ENCODE data around the gene SLC35D3. TPM values are rescaled to one million over a fixed set of nuclear protein-coding genes. Genes with fewer than 3 reads are reported as not detected.
"Not testable (repeated sequence)": the region's sequence is repeated elsewhere in the genome, so short reads cannot be mapped to it uniquely, and the experiment has no call there.

SLC35D3 gene
- total RNA-seq, 1 experiment from 2014 or later, result 0.39 TPM

DNA sequence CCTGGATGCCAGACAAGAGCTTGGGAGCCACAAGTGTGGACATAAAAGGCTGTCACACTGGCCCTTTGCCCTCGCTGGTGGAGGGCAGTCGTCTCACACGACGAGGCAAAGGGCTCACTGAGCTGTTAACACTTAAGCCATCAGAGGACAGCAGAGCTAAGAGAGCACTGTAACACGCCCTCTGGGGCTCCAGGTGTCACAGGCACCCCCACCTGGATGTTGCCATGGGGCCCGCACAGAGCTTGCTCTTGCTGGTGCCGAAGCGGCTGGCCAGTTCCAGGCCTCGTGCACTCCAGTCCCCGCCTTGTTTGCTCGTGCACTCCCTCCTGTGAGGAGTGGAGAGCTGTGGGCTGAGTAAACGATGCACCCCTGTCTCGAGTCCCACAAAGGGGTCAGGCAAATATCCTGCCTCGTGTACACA, 37.4 kb downstream of the SLC35D3 start (continued):
- TF ChIP-seq, protein P1, sequence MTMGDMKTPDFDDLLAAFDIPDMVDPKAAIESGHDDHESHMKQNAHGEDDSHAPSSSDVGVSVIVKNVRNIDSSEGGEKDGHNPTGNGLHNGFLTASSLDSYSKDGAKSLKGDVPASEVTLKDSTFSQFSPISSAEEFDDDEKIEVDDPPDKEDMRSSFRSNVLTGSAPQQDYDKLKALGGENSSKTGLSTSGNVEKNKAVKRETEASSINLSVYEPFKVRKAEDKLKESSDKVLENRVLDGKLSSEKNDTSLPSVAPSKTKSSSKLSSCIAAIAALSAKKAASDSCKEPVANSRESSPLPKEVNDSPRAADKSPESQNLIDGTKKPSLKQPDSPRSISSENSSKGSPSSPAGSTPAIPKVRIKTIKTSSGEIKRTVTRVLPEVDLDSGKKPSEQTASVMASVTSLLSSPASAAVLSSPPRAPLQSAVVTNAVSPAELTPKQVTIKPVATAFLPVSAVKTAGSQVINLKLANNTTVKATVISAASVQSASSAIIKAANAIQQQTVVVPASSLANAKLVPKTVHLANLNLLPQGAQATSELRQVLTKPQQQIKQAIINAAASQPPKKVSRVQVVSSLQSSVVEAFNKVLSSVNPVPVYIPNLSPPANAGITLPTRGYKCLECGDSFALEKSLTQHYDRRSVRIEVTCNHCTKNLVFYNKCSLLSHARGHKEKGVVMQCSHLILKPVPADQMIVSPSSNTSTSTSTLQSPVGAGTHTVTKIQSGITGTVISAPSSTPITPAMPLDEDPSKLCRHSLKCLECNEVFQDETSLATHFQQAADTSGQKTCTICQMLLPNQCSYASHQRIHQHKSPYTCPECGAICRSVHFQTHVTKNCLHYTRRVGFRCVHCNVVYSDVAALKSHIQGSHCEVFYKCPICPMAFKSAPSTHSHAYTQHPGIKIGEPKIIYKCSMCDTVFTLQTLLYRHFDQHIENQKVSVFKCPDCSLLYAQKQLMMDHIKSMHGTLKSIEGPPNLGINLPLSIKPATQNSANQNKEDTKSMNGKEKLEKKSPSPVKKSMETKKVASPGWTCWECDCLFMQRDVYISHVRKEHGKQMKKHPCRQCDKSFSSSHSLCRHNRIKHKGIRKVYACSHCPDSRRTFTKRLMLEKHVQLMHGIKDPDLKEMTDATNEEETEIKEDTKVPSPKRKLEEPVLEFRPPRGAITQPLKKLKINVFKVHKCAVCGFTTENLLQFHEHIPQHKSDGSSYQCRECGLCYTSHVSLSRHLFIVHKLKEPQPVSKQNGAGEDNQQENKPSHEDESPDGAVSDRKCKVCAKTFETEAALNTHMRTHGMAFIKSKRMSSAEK (CRISPR knock-in tag; IDR thresholded peaks at IDR 0.05; ENCODE audit: borderline replicate concordance), result no peak
- TF ChIP-seq, protein P2, sequence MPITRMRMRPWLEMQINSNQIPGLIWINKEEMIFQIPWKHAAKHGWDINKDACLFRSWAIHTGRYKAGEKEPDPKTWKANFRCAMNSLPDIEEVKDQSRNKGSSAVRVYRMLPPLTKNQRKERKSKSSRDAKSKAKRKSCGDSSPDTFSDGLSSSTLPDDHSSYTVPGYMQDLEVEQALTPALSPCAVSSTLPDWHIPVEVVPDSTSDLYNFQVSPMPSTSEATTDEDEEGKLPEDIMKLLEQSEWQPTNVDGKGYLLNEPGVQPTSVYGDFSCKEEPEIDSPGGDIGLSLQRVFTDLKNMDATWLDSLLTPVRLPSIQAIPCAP (CRISPR knock-in tag; IDR thresholded peaks at IDR 0.05), result no peak
- TF ChIP-seq HMGA2 (CRISPR knock-in tag; IDR thresholded peaks at IDR 0.05), result no peak
- TF ChIP-seq, protein P3, sequence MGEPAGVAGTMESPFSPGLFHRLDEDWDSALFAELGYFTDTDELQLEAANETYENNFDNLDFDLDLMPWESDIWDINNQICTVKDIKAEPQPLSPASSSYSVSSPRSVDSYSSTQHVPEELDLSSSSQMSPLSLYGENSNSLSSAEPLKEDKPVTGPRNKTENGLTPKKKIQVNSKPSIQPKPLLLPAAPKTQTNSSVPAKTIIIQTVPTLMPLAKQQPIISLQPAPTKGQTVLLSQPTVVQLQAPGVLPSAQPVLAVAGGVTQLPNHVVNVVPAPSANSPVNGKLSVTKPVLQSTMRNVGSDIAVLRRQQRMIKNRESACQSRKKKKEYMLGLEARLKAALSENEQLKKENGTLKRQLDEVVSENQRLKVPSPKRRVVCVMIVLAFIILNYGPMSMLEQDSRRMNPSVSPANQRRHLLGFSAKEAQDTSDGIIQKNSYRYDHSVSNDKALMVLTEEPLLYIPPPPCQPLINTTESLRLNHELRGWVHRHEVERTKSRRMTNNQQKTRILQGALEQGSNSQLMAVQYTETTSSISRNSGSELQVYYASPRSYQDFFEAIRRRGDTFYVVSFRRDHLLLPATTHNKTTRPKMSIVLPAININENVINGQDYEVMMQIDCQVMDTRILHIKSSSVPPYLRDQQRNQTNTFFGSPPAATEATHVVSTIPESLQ (CRISPR knock-in tag; IDR thresholded peaks at IDR 0.05), result no peak
- TF ChIP-seq JUN (CRISPR knock-in tag; IDR thresholded peaks at IDR 0.05), result peak; percentile 51; the same call in 1 of the 2 replicates
- TF ChIP-seq FOXK1 (CRISPR knock-in tag; IDR thresholded peaks at IDR 0.05), result peak; percentile 69; the same call in 1 of the 2 replicates
- TF ChIP-seq, protein P4, sequence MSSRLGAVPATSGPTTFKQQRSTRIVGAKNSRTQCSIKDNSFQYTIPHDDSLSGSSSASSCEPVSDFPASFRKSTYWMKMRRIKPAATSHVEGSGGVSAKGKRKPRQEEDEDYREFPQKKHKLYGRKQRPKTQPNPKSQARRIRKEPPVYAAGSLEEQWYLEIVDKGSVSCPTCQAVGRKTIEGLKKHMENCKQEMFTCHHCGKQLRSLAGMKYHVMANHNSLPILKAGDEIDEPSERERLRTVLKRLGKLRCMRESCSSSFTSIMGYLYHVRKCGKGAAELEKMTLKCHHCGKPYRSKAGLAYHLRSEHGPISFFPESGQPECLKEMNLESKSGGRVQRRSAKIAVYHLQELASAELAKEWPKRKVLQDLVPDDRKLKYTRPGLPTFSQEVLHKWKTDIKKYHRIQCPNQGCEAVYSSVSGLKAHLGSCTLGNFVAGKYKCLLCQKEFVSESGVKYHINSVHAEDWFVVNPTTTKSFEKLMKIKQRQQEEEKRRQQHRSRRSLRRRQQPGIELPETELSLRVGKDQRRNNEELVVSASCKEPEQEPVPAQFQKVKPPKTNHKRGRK (CRISPR knock-in tag; IDR thresholded peaks at IDR 0.05; ENCODE audit: borderline replicate concordance), result no peak
- TF ChIP-seq TEAD1 (CRISPR knock-in tag; IDR thresholded peaks at IDR 0.05), result 0 out of 2 replicates have a peak, but pooled peaks have one; percentile 21
- TF ChIP-seq, protein P5, sequence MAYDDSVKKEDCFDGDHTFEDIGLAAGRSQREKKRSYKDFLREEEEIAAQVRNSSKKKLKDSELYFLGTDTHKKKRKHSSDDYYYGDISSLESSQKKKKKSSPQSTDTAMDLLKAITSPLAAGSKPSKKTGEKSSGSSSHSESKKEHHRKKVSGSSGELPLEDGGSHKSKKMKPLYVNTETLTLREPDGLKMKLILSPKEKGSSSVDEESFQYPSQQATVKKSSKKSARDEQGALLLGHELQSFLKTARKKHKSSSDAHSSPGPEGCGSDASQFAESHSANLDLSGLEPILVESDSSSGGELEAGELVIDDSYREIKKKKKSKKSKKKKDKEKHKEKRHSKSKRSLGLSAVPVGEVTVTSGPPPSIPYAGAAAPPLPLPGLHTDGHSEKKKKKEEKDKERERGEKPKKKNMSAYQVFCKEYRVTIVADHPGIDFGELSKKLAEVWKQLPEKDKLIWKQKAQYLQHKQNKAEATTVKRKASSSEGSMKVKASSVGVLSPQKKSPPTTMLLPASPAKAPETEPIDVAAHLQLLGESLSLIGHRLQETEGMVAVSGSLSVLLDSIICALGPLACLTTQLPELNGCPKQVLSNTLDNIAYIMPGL (CRISPR knock-in tag; IDR thresholded peaks at IDR 0.05), result 0 out of 2 replicates have a peak, but pooled peaks have one; percentile 23
- no peak for TF ChIP-seq GABPB1 (CRISPR knock-in tag; IDR thresholded peaks at IDR 0.05)
- TF ChIP-seq, protein P6, sequence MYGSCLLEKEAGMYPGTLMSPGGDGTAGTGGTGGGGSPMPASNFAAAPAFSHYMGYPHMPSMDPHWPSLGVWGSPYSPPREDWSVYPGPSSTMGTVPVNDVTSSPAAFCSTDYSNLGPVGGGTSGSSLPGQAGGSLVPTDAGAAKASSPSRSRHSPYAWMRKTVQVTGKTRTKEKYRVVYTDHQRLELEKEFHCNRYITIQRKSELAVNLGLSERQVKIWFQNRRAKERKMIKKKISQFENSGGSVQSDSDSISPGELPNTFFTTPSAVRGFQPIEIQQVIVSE (CRISPR knock-in tag; IDR thresholded peaks at IDR 0.05; ENCODE audit: borderline replicate concordance), result no peak
- TF ChIP-seq, protein P7, sequence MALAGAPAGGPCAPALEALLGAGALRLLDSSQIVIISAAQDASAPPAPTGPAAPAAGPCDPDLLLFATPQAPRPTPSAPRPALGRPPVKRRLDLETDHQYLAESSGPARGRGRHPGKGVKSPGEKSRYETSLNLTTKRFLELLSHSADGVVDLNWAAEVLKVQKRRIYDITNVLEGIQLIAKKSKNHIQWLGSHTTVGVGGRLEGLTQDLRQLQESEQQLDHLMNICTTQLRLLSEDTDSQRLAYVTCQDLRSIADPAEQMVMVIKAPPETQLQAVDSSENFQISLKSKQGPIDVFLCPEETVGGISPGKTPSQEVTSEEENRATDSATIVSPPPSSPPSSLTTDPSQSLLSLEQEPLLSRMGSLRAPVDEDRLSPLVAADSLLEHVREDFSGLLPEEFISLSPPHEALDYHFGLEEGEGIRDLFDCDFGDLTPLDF (CRISPR knock-in tag; IDR thresholded peaks at IDR 0.05), result no peak
- no peak for TF ChIP-seq ZNF121 (CRISPR knock-in tag; IDR thresholded peaks at IDR 0.05)
- no peak for TF ChIP-seq MXD4 (CRISPR knock-in tag; IDR thresholded peaks at IDR 0.05; ENCODE audit: borderline replicate concordance)
- peak; percentile 74; the same call in 1 of the 2 replicates for TF ChIP-seq FOXP1 (CRISPR knock-in tag; IDR thresholded peaks at IDR 0.05; ENCODE audit: borderline replicate concordance)
- TF ChIP-seq NFYB (CRISPR knock-in tag; conservative IDR thresholded peaks at IDR 0.05; ENCODE audit: low read depth), result no peak
- no peak for TF ChIP-seq MYBL2 (CRISPR knock-in tag; IDR thresholded peaks at IDR 0.05)
- TF ChIP-seq ZNF232 (CRISPR knock-in tag; IDR thresholded peaks at IDR 0.05), result 0 out of 2 replicates have a peak, but pooled peaks have one; percentile 25
- no peak for TF ChIP-seq JAZF1 (CRISPR knock-in tag; IDR thresholded peaks at IDR 0.05)
- no peak for TF ChIP-seq EMX1 (CRISPR knock-in tag; IDR thresholded peaks at IDR 0.05)
- TF ChIP-seq SOX15 (CRISPR knock-in tag; IDR thresholded peaks at IDR 0.05), result no peak
- no peak for TF ChIP-seq SMAD3 (CRISPR knock-in tag; IDR thresholded peaks at IDR 0.05; ENCODE audit: borderline replicate concordance)
- TF ChIP-seq, protein P8, sequence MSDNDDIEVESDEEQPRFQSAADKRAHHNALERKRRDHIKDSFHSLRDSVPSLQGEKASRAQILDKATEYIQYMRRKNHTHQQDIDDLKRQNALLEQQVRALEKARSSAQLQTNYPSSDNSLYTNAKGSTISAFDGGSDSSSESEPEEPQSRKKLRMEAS (CRISPR knock-in tag; IDR thresholded peaks at IDR 0.05), result peak; percentile 87
- no peak for TF ChIP-seq ZNF423 (CRISPR knock-in tag; IDR thresholded peaks at IDR 0.05)
- no peak for TF ChIP-seq ZNF219 (CRISPR knock-in tag; IDR thresholded peaks at IDR 0.05; ENCODE audit: borderline replicate concordance)
- TF ChIP-seq TEAD4 (CRISPR knock-in tag; IDR thresholded peaks at IDR 0.05), result no peak

DNA sequence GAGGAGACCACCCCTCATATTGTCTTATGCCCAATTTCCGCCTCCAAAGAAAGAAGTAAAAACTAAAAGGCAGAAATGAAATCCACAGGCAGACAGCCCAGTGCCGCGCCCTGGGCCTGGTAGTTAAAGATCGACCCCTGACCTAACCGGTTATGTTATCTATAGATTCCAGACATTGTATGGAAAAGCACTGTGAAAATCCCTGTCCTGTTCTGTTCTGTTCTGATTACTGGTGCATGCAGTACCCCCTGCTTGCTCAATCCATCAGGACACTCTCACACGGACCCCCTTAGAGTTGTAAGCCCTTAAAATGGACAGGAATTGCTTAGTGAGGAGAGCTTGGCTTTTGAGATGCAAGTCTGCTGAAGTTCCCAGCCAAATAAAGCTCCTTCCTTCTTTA, 37.8 kb downstream of the SLC35D3 start:
- not testable (repeated sequence) for ATAC-seq; H3K36me3 Mint-ChIP-seq; DNase-seq (ENCODE audit: low spot score); H3K27me3 Mint-ChIP-seq (ENCODE audit: low read depth); H3K9me3 Mint-ChIP-seq; H3K4me3 Mint-ChIP-seq
- Mint-ChIP-seq H3K4me1 (peaks cover 79% of the 10 kb centered on the region), H3K27ac (peak overlapping the region; percentile 91)
- ChIA-PET POLR2A (interaction anchor here (0.8 kb wide), 1 partner anchor 670 kb away, joined by 3 read pairs; the partner anchor contains the start of gene BCLAF1), CTCF (interaction anchor here (1.0 to 3.5 kb wide), 10 partner anchors 8 to 167 kb away, joined by 3 to 16 read pairs (median 5); partner anchors contain the start of genes MAP3K5 and SLC35D3)
